ENCODE data around the gene MYLK.
A peak's percentile ranks its signal among the peaks of the same experiment; 100 is the strongest.
"Not testable (repeated sequence)": the region's sequence is repeated elsewhere in the genome, so short reads cannot be mapped to it uniquely, and the experiment has no call there.

Gene MYLK

GRCh38 chr3:123719862-123720453 is 164.2 kb downstream of the MYLK start:
- DNase-seq, result no peak

GRCh38 chr3:123719061-123719756 is 164.9 kb downstream of the MYLK start:
- not testable (repeated sequence) for DNase-seq

- DNase-seq, result no peak
These were observed 166.0 kb downstream of the MYLK start for GRCh38 chr3:123718108-123718507.

GRCh38 chr3:123717451-123717850 is 166.7 kb downstream of the MYLK start:
- DNase-seq, result not testable (repeated sequence)

GRCh38 chr3:123716411-123716810 is 167.7 kb downstream of the MYLK start:
- DNase-seq, result no peak

GRCh38 chr3:123713211-123713610 is 170.9 kb downstream of the MYLK start:
- no peak for DNase-seq

- no peak for DNase-seq
These were observed 171.9 kb downstream of the MYLK start for GRCh38 chr3:123712077-123712860.

- no peak for DNase-seq
These were observed 172.8 kb downstream of the MYLK start for GRCh38 chr3:123711356-123711755.

GRCh38 chr3:123708531-123708930 is 175.6 kb downstream of the MYLK start:
- no peak for DNase-seq

- DNase-seq, result not testable (repeated sequence)
These were observed 176.5 kb downstream of the MYLK start for GRCh38 chr3:123707641-123708040.

GRCh38 chr3:123706871-123707270 is 177.3 kb downstream of the MYLK start:
- no peak for DNase-seq

- no peak for DNase-seq
These were observed 178.4 kb downstream of the MYLK start for GRCh38 chr3:123705488-123706285.

GRCh38 chr3:123703663-123704062 is 180.5 kb downstream of the MYLK start:
- not testable (repeated sequence) for DNase-seq

- no peak for DNase-seq
These were observed 181.4 kb downstream of the MYLK start for GRCh38 chr3:123702720-123703119.

- peak; percentile 11 for DNase-seq
These were observed 182.1 kb downstream of the MYLK start for GRCh38 chr3:123702057-123702456.

- no peak for DNase-seq
These were observed 183.1 kb downstream of the MYLK start for GRCh38 chr3:123700791-123701722.

GRCh38 chr3:123698813-123699212 is 185.3 kb downstream of the MYLK start:
- no peak for DNase-seq

GRCh38 chr3:123696808-123697207 is 187.3 kb downstream of the MYLK start:
- no peak for DNase-seq

GRCh38 chr3:123695731-123696640 is 188.1 kb downstream of the MYLK start:
- DNase-seq, result no peak

- DNase-seq, result no peak
These were observed 189.0 kb downstream of the MYLK start for GRCh38 chr3:123695152-123695551.
